HG02970 (cell line): ENCODE data around the gene WDR27.

ENCODE experiments used
- ATAC-seq: cut with Tn5 transposase; IDR thresholded peaks from one replicate; pipeline ENCODE4 v1.9.1; 2021; ENCODE audit warnings: mild to moderate bottlenecking, moderate library complexity, moderate number of reproducible peaks; ENCODE audit not compliant: unreplicated experiment, low FRiP score

Gene WDR27

DNA sequence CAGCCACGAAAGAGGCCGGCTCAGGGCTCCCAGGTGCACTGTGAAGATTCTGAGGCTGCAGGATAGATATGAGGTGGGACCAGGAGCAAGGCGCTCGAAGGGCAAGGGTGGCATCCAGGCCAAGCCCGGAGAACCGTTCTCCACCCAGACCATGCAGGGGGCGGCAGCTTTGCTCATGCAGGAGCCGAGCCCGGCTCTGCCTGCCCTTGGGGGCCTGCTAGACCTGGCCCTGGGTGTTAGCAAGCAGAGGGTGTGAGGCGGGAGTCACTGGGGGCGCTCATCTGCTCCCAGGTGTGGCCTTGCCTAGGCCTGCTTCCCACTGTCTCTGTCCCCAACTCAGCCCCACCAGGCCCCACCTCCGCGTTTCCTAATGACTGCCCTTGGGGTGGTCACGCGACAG lies 59.4 kb downstream of the WDR27 start:
- no peak for ATAC-seq

DNA sequence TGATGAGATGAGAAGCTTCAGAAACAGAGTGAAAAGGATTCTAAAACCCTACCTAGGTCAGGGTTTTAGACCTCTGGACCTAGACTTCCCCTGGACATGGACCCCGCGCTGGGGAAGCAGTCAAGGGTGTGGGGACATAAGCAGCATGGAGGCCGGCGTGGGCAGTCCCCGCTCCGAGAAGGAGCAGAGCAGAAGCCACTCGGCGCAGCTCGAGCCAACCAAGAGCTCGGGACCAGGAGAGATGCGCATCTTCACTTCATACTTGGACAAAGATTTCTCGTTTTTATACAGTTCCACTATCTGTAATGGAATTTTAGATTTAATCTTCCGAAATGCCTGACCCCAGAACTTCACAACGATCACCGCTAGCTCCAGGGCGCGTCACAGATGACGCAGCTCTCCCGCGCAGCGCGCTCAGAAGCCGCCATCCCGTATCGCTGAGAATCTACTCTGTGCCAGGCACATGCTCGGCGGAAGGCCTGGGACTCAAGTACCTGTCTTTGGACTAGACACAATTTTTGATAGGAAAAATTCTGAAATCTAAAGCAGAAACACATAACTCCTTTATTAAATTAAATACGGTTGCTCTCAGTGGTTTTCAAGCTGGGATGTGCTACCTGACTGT lies 60.3 kb downstream of the WDR27 start:
- no peak for ATAC-seq

DNA sequence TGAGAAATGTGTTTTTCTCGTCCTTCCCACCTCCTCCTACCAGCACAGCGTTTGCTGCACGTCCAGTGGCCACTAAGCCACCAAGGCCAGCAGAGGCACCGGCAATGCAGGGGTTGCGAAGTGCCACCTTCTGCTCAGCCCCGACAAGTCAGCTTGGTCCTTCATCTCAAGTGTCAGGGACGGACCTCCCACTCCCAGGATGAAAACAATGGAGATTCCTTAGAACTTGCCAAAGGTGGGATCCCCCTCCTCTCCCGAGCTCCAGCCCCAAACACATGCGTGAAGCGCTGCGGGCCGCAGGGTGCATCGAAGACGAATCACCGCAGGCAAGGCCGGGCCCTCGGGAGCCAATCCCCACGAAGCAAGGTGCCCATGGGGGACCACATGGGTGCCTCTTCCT lies 60.8 kb downstream of the WDR27 start:
- ATAC-seq: no peak

DNA sequence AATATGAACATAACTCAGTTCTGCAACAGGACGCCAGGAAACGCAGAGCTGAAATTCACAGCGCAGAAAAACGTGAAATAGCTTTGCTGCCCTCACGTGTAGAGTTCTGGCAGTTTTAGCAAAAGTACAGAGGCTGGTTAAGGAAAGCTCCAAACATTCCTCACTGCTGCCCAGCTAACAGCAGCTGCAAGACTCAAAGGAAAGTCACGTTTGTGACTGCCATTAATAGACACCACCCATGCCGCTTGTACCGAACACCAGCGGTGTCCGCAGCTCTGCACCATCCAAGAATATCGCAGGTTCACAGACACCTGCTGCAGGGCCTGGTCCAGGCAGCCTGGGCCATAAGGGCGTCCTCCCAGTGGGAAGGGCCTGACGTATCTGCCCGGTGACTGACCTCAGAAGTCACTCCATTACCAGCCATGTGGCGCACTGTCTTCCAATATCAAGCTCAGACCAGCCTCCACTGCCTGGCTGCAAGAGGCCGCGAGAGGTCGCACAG lies 61.4 kb downstream of the WDR27 start:
- ATAC-seq: no peak

DNA sequence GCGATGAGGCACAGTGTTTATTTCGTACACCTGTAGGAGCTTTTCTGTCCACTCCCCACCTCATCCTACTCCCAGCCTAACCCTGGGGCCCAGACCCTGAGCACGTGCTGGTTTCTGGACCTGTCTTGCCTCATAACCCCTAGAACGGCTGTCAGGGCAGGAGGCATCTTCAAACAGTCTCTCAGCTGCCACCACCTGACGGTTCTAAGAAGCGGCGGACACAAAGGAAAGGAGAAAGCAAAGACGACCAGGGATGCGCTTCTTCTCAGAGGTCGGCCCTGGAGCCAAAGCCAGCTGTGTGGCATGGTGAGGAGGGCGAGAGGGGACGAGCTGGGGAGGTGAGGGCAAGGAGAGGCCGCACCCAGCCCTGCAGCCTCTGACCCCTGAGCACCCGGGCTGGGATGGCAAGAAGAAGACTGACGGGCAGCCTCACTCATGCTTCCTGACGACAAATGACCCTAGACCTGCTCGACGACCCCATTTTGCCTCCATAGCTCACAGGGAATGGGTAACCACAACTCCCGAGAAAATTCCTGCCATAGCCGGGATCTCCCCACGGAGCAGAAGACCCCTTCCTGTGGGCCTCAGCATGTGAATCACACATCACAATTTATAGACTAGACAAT lies 62.1 kb downstream of the WDR27 start:
- ATAC-seq: no peak

DNA sequence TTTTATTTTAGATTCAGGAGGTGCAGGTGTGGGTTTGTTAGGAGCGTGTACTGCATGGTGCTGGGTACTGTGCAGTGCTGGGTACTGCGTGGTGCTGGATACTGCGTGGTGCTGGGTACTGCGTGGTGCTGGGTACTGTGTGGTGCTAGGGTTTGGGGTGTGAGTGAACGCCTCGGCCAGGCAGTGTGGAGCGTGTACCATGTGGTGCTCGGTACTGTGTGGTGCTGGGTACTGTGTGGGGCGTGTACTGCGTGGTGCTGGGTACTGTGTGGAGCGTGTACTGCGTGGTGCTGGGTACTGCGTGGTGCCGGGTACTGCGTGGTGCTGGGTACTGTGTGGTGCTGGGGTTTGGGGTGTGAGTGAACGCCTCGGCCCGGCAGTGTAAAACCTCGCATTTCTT lies 62.9 kb downstream of the WDR27 start:
- ATAC-seq: no peak

DNA sequence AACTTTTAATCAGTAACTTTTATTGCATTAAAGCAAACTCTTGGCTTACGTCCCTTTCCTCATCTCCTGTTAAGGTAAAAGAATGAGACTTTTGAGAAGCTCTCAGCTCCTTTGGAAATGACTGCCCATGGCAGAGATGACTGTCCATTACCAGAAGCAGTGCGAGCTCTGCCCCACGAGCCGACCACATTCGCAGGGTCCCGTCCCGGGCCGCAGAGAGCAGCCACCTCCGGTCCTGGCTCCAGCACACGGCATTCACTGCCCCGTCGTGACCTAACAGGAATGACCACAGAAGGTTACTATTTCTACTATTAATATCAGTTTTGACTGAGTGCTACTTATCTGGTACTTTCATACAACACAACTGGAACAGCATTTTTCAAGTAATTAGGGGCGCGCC lies 63.4 kb downstream of the WDR27 start:
- no peak for ATAC-seq

DNA sequence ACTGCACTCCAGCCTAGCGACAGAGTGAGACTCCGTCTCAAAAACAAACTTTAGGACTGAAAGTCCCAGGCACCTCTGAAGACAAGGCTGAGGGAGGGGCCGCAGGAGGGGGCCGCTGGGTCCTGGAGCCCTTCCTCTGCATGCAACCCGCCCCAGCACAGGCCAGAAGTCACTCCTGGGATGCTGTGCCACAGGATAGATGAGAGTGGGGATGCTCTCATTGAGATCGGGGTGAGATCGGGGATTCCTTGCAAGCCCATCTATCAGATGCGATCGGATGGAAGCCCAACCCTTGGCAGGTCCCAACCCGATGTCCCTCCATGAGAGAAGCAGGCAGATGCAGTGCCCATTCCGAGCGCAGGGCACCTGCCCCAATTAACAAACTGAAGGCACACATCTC lies 66.5 kb downstream of the WDR27 start:
- ATAC-seq: no peak

DNA sequence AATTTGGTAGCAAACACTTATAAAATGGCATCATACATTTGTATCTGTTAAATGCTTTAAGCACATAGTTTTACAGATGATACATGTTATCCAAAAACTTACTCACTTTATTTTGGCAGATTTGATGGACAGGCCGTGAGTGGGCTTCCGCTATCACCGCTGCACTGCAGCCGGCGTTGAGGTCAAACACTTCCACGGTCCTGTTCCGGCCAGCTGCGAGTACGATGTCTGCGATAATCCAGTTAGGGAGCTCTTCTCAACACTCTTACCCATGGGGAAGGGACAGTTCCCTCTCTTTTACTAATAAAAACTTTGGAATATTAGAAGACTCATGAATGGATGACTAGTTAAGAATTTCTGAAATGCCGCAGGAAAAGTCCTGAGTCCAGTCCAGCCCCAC lies 69.0 kb downstream of the WDR27 start:
- ATAC-seq: no peak

DNA sequence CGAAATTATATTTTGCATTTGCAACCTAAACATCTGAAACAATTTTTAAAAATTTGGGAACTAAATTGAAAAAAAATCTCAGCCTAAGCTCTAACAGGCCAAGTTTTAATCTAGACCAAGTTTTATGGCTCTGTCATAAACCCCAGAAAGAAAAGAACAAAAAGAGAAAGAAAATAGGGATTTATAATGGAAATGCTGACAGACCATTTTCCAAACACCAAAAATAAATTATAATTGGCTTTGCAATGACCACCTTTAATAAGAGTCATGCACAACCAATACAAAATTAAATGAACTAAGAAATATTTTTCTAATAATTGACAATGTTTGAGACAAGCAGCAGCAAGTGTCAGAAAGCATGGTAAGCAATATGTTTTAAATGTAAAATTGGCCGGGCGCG lies 72.6 kb downstream of the WDR27 start:
- no peak for ATAC-seq

DNA sequence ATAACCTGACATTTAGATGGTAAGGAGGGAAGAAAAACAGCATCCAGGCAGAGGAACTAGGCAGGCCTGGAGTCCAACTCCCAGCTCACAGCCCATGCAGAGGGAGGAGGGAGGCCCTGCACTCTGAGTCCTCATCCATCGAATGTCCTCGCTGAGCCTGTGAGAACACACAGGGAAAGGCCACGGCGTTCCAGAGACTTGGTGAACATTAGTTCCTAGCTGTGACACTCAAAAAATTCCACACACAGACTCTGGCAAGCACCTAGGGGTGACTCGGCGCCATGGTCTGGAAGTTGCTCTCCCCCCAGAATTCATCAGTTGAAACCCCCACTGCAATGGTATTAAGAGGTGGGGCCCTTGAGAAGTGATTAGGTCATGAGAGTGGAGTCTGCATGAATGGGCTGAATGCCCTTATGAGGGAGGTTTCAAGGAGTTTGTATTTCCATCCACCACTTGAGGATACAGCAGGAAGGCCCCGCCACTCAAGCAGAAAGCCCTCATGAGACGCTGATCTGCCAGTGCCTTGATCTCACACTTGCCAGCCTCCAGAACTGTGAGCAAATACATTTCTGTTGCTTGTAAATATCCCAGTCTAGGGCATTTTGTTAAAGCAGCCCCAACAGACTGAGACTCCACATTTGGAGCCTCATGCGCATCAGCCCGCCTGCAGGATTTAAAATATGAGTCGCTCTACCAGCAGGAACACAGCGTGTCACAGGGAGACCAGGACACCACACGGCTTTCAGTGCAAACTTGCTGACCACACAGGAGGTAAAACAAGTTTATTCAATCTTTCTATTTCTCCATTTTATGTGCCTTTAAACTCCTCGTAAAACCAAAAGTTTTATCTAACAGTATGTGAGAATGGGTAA lies 73.9 kb downstream of the WDR27 start:
- no peak for ATAC-seq

DNA sequence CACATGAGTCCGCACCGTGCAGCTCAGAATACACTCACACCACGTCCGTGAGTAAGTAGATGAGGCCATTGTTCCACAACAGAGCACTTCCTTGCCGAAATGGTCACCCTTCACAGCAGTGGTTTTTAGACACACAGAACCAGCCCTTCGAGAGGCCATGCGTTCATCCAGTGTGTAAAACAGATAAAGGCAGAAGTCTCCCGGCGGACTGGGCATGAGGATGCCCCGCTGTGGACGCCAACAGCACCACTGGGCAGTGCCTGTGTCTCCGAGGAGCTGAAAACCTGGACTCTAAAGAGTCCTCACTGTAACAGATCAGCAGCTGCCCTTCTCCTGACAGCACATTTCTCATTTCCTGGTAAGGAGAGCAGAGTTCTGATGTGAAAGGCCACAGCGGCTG lies 75.2 kb downstream of the WDR27 start:
- no peak for ATAC-seq

DNA sequence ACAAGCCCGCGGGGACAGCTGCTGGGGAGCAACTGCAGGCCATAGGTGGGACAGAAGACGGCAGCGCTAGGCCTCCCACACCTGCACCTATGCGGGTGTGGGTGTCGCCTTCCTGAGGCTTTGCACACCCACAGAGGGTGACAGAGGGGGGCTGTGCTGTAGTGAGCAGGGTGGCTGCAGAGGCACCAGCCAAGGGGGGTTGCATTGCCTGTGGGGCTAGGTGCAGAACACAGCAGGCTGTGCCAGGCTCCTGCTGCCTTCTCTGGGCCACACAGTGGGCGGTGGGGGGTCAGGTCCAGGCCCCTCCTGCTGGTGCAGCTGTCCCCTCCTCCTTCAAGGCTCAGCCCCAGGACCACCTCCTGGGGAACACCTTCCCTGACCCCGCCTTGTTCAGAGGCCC lies 75.7 kb downstream of the WDR27 start:
- no peak for ATAC-seq

DNA sequence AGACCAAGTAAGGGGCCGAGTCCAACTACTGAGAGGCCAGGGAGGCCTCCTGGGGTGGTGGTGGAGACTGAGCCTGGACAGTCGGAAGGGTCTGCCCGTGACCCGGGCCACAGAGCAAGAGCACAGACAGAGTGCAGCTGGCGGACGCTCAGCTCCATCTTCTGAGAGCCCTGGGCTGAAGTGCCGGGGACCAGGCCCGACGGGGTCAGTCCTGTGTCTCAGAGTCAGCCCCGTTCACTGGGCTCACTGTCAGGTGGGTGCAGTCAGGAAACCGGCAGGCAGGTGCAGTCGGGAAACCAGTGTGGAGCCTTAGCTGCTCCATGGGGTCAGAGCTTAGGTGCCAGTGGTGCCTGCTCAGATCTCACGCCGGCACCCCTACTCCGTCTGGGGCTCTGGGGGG lies 76.5 kb downstream of the WDR27 start:
- ATAC-seq: no peak

DNA sequence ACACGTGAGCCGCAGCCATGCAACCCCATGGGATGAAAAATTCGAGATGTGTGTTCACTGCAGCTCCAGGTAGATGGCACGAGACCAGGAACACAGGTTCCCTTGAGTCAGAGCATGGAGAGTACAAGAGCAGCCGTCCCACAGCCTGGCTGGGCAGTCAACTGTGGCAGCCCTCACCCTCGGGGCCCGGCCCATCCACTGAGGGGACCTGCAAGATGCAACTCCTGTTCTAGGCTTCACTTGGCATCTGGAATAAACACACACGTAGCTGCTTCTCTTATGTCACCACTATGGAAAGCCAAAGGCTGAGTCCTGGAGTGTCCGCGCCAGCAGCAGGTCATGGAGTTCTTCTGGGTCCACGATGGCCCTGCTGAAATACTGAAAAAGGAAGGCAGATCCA lies 77.0 kb downstream of the WDR27 start:
- no peak for ATAC-seq

DNA sequence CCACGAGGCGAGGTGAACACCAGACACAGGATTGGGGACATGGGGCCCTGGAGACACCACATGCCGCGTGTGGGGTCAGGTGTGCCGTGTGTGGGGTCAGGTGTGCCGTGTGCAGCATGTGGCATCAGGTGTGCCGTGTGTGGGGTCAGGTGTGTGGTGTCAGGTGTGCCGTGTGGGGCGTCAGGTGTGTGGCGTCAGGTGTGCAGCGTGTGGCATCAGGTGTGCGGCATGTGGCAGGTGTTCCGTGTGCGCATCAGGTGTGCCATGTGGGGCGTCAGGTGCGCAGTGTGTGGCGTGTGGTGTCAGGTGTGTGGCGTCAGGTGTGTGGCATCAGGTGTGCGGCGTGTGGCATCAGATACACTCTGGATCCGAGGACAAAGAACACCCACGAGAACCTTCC lies 77.9 kb downstream of the WDR27 start:
- ATAC-seq: no peak

DNA sequence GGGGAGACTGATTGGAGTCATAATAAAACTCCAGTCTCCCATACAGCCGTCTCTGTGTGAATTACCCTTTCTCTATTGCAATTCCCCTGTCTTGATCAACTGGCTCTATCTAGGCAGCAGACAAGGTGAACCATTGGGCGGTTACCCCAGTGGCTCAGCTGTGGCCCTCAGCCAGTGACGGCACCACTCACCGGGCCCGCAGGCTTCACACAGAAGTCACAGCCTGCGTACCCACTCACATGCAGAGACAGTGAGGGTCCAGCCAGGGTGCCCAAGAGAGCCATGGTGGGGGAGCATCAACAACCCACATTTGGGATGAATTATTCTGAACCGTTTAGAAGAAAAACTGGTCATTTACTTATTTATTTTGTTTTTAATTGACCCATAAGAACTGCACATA lies 78.5 kb downstream of the WDR27 start:
- ATAC-seq: no peak

DNA sequence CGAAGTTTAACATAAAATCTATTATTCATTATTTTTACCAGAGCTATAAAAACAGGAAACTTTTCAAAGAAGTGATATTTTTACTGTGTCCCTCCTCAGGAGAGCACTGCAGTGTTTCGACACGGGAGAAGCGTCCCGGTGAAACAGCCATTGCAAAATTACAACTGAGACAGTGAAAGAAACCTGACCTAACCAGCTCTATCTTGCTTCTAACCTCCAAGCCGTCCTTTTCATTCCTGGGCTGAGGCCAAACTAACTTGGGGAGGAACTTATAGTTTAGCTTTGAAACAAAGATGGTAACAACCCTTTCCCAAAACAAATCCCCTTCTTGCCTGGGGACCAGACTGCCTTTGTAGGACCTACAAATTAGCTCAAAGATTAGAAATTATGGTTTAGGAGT lies 79.2 kb downstream of the WDR27 start:
- ATAC-seq: no peak

DNA sequence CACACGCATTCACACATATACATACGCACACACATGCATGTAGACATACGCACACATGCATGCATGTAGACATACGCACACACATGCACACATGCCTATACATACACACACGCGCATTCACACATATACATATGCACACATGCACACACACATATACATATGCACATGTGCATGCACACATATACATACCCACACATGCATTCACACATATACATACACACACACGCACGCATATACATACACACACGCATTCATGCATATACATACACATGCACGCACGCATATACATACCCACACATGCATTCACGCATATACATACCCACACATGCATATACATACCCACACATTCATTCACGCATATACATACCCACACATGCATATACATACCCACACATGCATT lies 80.5 kb downstream of the WDR27 start:
- ATAC-seq: no peak

DNA sequence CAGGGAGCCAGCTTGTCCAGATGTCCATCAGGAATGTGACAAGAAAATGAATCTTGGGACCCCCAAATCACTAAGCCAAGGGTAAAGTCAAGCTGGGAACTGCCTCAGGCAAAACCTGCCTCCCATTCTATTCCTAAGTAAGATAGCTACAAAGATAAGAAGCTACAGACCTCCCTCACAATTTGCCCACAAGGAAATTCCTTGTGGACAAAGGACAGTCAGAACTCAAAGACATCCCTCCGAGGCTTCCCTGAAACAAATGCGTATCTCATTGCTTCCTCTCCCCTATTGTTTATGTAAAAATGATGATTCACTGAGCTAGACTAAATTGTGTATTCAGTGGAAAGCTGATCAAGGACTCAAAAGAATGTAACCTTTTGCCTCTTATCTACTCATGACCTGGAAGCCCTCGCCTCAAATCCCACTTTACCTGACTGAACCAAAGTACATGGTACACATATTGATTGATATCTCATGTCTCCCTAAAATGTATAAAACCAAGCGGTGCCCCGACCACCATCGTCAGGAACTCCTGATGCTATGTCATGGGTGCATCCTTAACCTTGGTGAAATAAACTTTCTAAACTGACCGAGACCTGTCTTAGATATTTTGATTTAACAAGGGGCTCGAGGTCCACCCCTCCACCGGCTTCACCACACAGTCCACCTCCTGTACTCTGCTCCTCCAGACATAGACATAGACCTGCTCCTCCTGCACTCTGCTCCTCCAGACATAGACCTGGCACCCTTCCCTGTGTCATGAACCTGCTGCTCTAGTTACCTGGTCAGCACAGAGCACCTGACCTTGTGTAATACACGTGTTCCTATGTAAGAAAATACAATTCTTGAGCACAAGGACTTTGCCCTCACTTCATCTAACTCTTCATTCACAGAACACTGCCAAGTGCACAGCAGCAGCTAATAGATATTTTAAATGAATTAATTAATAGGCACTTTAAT lies 81.4 kb downstream of the WDR27 start:
- ATAC-seq: no peak

DNA sequence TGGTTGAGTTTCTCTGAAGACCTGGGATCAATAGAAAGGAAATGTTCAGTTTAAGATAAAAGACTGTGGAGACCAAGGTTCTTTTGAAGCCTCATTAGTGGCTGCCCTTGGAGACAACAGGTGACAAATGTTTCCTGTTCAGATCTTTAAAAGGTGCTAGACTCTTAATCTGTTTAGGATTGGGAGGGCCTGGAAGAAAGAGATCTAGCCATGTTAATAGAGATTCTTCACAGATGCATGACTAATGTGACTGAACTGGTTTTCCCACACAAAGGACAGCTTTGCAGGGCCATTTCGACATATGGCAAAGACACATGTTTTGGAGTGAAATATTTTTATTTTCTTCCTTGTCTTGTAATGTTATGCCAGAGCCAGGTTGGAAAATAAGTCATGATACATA lies 82.2 kb downstream of the WDR27 start:
- no peak for ATAC-seq
